Endothelial cell of umbilical vein (primary cell): Measurements from ENCODE around the gene PRDM8. TPM values are rescaled to one million over a fixed set of nuclear protein-coding genes. Genes with fewer than 3 reads are reported as not detected.

Source experiments
- BruUV-seq: library from RNA; stranded (reverse); fragments of 400-500 nt; replicated peaks from 2 replicates; lab custom pipeline; 2021; lab: Mats Ljungman, UMichigan
- CTCF ChIA-PET: fragments of 300-600, 350-600 bp; sonication (Branson Sonifier 250); formaldehyde crosslinking; loops from one replicate; lab custom pipeline; 2021; ENCODE audit warnings: antibody characterized with exemption, inconsistent platforms; lab: Charles Lee
- POLR2A ChIA-PET: fragments of 300-600, 350-600 bp; sonication (Branson Sonifier 250); formaldehyde crosslinking; loops from one replicate; lab custom pipeline; 2021; ENCODE audit warnings: antibody characterized with exemption, inconsistent platforms; lab: Charles Lee
- DNase-seq: peaks from one replicate; pipeline ENCODE4 v3.0.0-alpha.2; 2011; ENCODE audit warnings: low read depth, low spot score
- FAIRE-seq: peaks from 2 replicates; lab custom pipeline; 2011; peaks lifted over from hg19 to GRCh38; lab: Jason Lieb, UNC
- H2AFZ ChIP-seq: 2 replicates; pipeline ENCODE4 v1.6.0; 2012; ENCODE audit warnings: low read depth, low read length, control low read depth, inconsistent platforms
- H3K27ac ChIP-seq: 2 replicates; pipeline ENCODE4 v1.5.1; 2011; ENCODE audit warnings: low read depth, mild to moderate bottlenecking, control low read depth, low read length, moderate library complexity; ENCODE audit not compliant: insufficient read depth
- H3K27me3 ChIP-seq, 2 experiments: 2 replicates each; pipeline versions ENCODE4 v1.6.0 to v1.6.1; 2011; ENCODE audit warnings: low read length in 2 of 2, mixed read lengths in 1 of 2; ENCODE audit not compliant: control insufficient read depth in 2 of 2, insufficient read depth in 2 of 2
- H3K36me3 ChIP-seq, 2 experiments: 2 replicates in 1 of 2; 3 replicates in 1 of 2; pipeline ENCODE4 v1.5.1; 2011; ENCODE audit warnings: low read length in 2 of 2, mild to moderate bottlenecking in 1 of 2, moderate library complexity in 1 of 2; ENCODE audit not compliant: control insufficient read depth in 2 of 2, insufficient read depth in 2 of 2; ENCODE audit errors: extremely low read depth in 1 of 2
- H3K4me1 ChIP-seq: 3 replicates; pipeline ENCODE4 v1.5.1; 2011; ENCODE audit warnings: mild to moderate bottlenecking, low read length; ENCODE audit not compliant: control insufficient read depth, insufficient read depth; ENCODE audit errors: extremely low read depth
- H3K4me2 ChIP-seq: 2 replicates; pipeline ENCODE4 v1.6.1; 2011; ENCODE audit warnings: low read length, control low read depth, mixed read lengths; ENCODE audit not compliant: insufficient read depth
- H3K4me3 ChIP-seq, 3 experiments: fragments of 200-600 bp in 1 of 3; sonication (generic), shearing (Covaris generic) in 1 of 3; replicated peaks in 1 of 3; 2 replicates each; pipeline ENCODE4 v1.5.1; 2011 to 2016; ENCODE audit warnings: control low read depth in 3 of 3, low read length in 3 of 3, mild to moderate bottlenecking in 2 of 3, inconsistent platforms in 1 of 3, low read depth in 1 of 3, moderate library complexity in 1 of 3; ENCODE audit not compliant: insufficient read depth in 1 of 3
- H3K79me2 ChIP-seq: 2 replicates; pipeline ENCODE4 v1.6.0; 2012; ENCODE audit warnings: low read length, inconsistent platforms; ENCODE audit not compliant: control insufficient read depth, insufficient read depth
- H3K9ac ChIP-seq: replicated peaks from 2 replicates; pipeline ENCODE3; 2011; ENCODE audit warnings: low read length, control low read depth; ENCODE audit not compliant: insufficient read depth; ENCODE audit errors: extremely low read depth
- H3K9me1 ChIP-seq: replicated peaks from 3 replicates; pipeline ENCODE4 v1.6.0; 2011; ENCODE audit warnings: mild to moderate bottlenecking, low read length; ENCODE audit not compliant: control insufficient read depth, insufficient read depth; ENCODE audit errors: extremely low read depth
- H3K9me3 ChIP-seq: replicated peaks from 2 replicates; pipeline ENCODE4 v1.5.1; 2012; ENCODE audit warnings: low read length, inconsistent platforms; ENCODE audit not compliant: control insufficient read depth, insufficient read depth
- H4K20me1 ChIP-seq: replicated peaks from 2 replicates; pipeline ENCODE3; 2011; ENCODE audit warnings: mild to moderate bottlenecking, low read length; ENCODE audit not compliant: control insufficient read depth, insufficient read depth; ENCODE audit errors: extremely low read depth
- EZH2 ChIP-seq: IDR thresholded peaks from 2 replicates; pipeline ENCODE4 v1.6.1; 2012; ENCODE audit warnings: borderline replicate concordance, low read depth, mild to moderate bottlenecking, moderate library complexity, low read length, inconsistent platforms; ENCODE audit not compliant: severe bottlenecking
- FOS ChIP-seq: IDR thresholded peaks from 2 replicates; pipeline ENCODE4 v1.6.1; 2011; ENCODE audit warnings: mild to moderate bottlenecking, low read length, moderate library complexity, borderline replicate concordance; ENCODE audit not compliant: insufficient read depth
- GATA2 ChIP-seq: IDR thresholded peaks from 2 replicates; pipeline ENCODE4 v1.7.0; 2011; ENCODE audit warnings: low read depth, mild to moderate bottlenecking, moderate library complexity, mixed read lengths, low read length; ENCODE audit not compliant: insufficient read length, insufficient read depth
- JUN ChIP-seq: IDR thresholded peaks from 2 replicates; pipeline ENCODE4 v1.6.1; 2011; ENCODE audit warnings: borderline replicate concordance, low read depth; ENCODE audit not compliant: insufficient read length, insufficient read depth
- MYC ChIP-seq: IDR thresholded peaks from one replicate; pipeline ENCODE4 v1.6.1; 2011; ENCODE audit warnings: mild to moderate bottlenecking, low read depth, low read length
- POLR2AphosphoS5 ChIP-seq: IDR thresholded peaks from 2 replicates; pipeline ENCODE4 v1.6.1; 2012; ENCODE audit warnings: low read depth, mild to moderate bottlenecking, control low read depth, low read length, moderate library complexity; ENCODE audit not compliant: insufficient read depth
- dilution Hi-C: fragments of 300-500 bp; cut with MboI; formaldehyde crosslinking; loops from one replicate; pipeline ENCODE4 v1.15.0; 2019; ENCODE audit warnings: low sequenced_read_pairs; ENCODE audit not compliant: extremely low pct_ligation_motif_present
- intact Hi-C: fragments of 100-400 bp; cut with micrococcal nuclease; formaldehyde crosslinking; loops from one replicate; pipeline ENCODE4 v1.10.0; 2022
- polyA plus RNA-seq, 4 experiments: library from polyadenylated mRNA; depleted of rRNA in 3 of 4; stranded (reverse) in 3 of 4; unstranded in 1 of 4; fragments of >200 nt; gene quantifications; 2 replicates each; pipeline versions ENCODE4 v1.2.1 to v1.2.3, GENCODE V29; 2011 to 2012; ENCODE audit warnings: missing spikeins in 1 of 4
- total RNA-seq: library from RNA; stranded (reverse); gene quantifications from 2 replicates; pipeline ENCODE4 v1.2.3, GENCODE V29; 2021
- TF ChIP-seq, protein P1 (sequence below), 2 donors: IDR thresholded peaks; 1 replicate in 1 of 2; 2 replicates in 1 of 2; pipeline ENCODE4 v1.5.1; 2011; ENCODE audit warnings: low read length in 2 of 2, mild to moderate bottlenecking in 2 of 2, moderate library complexity in 2 of 2, control low read depth in 1 of 2, inconsistent platforms in 1 of 2, low read depth in 1 of 2; ENCODE audit not compliant: insufficient read depth in 1 of 2; ENCODE audit errors: extremely low read depth in 1 of 2
- TF ChIP-seq, protein P2 (sequence below): IDR thresholded peaks from 2 replicates; pipeline ENCODE4 v1.6.1; 2011; ENCODE audit not compliant: insufficient read depth, insufficient read length

The PRDM8 gene
- total and polyA plus RNA-seq, 2 donors (not counting 3 experiments of a cell fraction or from before 2014, with no cell fraction given): 0.28 to 0.82 TPM

GRCh38 chr4:80179637-80180161, 17.6 kb upstream of the PRDM8 start:
- FAIRE-seq (no peak), DNase-seq (no peak)
- no peak overlapping the region for H3K4me2 ChIP-seq
- no peaks in the 10 kb centered on the region for H3K9me1 ChIP-seq
- H4K20me1 ChIP-seq: no peaks in the 10 kb centered on the region
- H3K4me1 ChIP-seq: peaks cover 15% of the 10 kb centered on the region
- dilution Hi-C loops: no loop called here
- no peaks in the 10 kb centered on the region for H3K79me2 ChIP-seq
- no peak overlapping the region for H3K27ac ChIP-seq
- no peaks in the 10 kb centered on the region for H3K36me3 ChIP-seq
- H2AFZ ChIP-seq: no peak overlapping the region
- no peak overlapping the region for H3K4me3 ChIP-seq
- no TSS peak for BruUV-seq
- no peak overlapping the region for H3K9ac ChIP-seq
- ChIA-PET CTCF (interaction anchor here (0.6 to 1.0 kb wide), 3 partner anchors 19 to 55 kb away, joined by 3 to 4 read pairs (median 4); no protein-coding TSS in a partner anchor), POLR2A (no interaction called here)
- H3K27me3 ChIP-seq: peaks cover 2% of the 10 kb centered on the region in 2 experiments
- TF ChIP-seq GATA2 (no peak), FOS (no peak), JUN (no peak), MYC (no peak), POLR2AphosphoS5 (no peak), EZH2 (no peak)
- TF ChIP-seq, protein P1, sequence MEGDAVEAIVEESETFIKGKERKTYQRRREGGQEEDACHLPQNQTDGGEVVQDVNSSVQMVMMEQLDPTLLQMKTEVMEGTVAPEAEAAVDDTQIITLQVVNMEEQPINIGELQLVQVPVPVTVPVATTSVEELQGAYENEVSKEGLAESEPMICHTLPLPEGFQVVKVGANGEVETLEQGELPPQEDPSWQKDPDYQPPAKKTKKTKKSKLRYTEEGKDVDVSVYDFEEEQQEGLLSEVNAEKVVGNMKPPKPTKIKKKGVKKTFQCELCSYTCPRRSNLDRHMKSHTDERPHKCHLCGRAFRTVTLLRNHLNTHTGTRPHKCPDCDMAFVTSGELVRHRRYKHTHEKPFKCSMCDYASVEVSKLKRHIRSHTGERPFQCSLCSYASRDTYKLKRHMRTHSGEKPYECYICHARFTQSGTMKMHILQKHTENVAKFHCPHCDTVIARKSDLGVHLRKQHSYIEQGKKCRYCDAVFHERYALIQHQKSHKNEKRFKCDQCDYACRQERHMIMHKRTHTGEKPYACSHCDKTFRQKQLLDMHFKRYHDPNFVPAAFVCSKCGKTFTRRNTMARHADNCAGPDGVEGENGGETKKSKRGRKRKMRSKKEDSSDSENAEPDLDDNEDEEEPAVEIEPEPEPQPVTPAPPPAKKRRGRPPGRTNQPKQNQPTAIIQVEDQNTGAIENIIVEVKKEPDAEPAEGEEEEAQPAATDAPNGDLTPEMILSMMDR (IDR thresholded peaks at IDR 0.05; ENCODE audit: extremely low read depth in 1 of 2, insufficient read depth in 1 of 2, low read depth in 1 of 2, low read length in 2 of 2): no peak
- TF ChIP-seq, protein P2, sequence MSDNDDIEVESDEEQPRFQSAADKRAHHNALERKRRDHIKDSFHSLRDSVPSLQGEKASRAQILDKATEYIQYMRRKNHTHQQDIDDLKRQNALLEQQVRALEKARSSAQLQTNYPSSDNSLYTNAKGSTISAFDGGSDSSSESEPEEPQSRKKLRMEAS: no peak
- intact Hi-C loops: no loop called here
- H3K9me3 ChIP-seq: no peaks in the 10 kb centered on the region
